Measurements from ENCODE around the gene ASPRV1.

- no peak for TF ChIP-seq CTCF (IDR thresholded peaks at IDR 0.05)
- no peak for TF ChIP-seq POLR2A (IDR thresholded peaks at IDR 0.05)
Observed at GRCh38 chr2:70005216-70005615, 43.8 kb upstream of the ASPRV1 start.
